Suppressor macrophage treated with lipopolysaccharide for 1 hour (primary cell): ENCODE data around the gene KLHL29.
"Not testable (repeated sequence)": the region's sequence is repeated elsewhere in the genome, so short reads cannot be mapped to it uniquely, and the experiment has no call there.

ENCODE experiments used
- DNase-seq, 3 donors: peaks; one replicate each; pipeline ENCODE4 v3.0.0-alpha.2; 2020 to 2022

The KLHL29 gene

GRCh38 chr2:23373666-23374065, 11.3 kb upstream of the KLHL29 start:
- DNase-seq = no peak

DNA sequence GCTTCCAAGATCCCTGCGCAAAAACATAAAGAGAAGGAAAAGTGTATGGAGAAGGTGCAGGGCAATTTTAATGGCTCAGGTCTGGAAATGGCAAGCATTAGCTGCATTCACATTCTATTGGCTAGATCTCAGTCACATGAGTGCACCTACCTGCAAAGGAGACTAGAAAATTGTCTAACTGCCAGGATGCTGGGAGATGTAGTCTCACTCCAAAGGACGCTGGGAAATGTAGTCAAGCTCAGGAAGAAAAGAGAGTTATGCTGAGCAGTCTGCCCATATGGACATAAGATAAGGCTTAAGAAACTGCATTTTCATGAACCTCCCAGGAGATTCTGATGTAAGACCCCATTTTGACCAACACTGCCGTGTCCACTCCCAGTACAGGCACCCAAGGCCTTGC, 9.5 kb upstream of the KLHL29 start:
- no peak for DNase-seq

GRCh38 chr2:23376075-23376474, 8.9 kb upstream of the KLHL29 start:
- no peak for DNase-seq

DNA sequence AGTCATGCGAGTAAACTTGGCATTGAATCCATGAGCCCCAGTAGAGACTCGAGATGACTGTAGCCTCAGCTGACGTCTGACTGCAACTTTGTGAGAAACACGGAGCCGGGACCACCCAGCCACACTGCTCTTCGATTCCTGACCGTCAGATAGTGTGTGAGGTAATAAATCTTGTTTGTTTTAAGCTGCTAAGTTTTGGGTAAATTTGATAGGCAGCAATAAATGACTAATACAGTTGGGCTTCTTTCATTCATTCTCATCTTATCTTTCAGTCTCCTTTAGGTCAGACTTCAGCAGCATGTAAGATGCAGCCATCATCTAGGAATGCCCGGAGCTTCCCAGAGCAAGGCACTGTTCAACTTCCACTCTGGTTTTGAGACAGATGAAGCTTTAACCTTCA, 8.0 kb upstream of the KLHL29 start:
- no peak for DNase-seq

- DNase-seq = no peak
Observed at GRCh38 chr2:23377771-23378170, 7.2 kb upstream of the KLHL29 start.

DNA sequence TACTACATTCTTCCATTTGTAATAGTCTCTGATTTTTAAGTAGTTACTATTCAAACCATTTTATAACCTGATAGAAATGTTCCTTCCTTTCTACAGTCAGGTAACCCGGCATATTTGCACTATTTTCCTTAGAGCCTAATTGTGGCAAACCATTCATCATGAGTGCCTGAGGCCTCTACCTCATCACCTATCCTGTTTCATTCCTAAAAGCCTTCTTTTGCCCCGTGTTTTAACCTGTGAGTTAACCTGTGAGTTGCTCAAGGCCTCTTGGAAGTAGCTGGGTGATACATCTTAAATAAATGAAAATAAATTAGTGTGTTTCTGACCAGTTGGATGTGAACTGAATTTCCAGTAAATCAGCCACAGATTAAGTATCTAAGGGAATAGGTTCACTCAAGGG, 6.5 kb upstream of the KLHL29 start:
- no peak for DNase-seq

DNA sequence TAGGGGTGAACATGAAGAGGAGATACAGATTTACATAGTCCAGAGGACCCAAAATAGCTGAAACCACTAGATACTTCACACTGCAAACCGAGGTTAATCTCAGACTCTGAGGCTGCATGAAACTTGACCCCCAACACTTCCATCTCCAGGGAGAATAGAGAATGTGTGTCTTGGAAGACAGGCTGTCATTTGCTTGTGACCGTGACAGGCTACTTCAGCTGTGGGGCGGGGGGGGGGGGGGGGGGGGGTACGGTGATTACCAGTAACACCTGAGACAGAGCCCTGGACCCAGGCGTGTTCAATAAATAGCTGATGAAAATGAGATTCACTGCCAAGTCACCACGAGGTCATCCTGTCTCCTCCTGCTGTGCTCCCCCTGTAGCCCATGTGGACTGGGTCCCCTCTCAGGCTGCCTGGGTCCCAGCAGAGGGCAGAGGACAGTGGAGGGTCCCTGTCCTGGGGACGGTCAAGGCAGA, 5.7 kb upstream of the KLHL29 start:
- no peak for DNase-seq

DNA sequence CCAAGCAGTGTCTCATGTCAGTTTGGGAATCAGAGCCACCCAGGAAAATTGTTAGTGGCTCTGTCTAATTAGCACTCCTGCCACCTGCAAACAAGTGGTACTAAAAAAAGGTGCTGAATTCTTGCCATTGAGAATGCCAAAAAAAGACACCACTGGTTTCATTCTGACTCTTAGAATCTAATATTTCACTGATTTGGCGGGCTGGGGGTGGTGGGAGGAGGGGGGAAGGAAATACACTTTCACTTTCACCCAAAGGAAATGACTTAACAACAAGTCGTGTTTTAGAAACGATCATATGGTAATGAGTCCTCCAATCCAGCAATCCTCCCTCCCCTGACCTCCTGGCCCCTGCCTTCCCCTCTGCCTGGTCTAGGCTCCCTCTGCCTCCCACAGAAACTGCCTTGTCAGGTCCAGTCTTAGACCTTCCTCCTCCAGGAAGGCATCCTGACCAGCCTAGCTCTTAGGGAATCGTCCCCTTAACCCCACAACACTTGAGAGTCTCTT, 4.4 kb upstream of the KLHL29 start:
- DNase-seq = peak; percentile 42 to 47 (median 46)

- peak; percentile 53 to 62 (median 56) for DNase-seq
Observed at GRCh38 chr2:23381084-23381483, 3.9 kb upstream of the KLHL29 start.

GRCh38 chr2:23381485-23381884, 3.5 kb upstream of the KLHL29 start:
- DNase-seq = no peak

DNA sequence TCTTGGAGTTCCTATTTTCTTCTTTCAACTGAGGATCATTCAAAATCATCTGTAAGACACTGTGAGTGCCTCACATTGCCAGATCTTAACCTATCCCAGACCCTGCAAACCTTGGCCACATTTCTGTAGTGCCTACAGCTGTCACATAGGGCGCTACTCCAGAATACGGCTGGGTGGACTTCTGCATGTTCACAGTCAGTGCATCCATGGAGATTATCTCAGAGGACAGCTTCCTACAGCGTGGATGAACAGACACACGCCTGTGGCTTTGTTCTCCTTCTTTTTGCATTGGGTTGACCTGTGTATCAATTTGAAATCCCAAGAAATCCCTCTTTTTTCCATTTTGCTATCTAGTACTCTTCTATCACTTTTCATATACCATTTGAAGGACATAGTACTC, 1.9 kb upstream of the KLHL29 start:
- DNase-seq = no peak

DNA sequence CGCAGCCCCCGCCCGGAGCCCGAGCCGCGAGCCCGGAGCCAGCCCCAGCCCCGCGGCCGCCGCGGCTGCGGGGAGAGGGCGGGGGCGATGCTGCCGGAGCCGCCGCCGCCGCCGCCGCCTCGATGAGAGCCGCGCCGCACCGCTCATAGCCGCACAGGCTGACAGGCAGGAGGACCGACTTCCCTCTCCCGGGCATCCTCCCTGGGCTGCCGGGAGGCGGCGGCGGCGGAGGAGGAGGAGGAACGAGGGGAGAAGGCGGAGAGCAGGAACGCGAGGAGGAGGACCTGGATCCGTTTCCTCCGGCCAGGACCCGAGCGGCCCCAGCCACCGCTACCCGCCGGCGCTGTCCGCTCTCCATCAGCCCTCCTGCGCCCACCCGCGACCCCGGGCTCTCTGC, 370 bp downstream of the KLHL29 start:
- peak; percentile 39 to 70 (median 56) for DNase-seq

DNA sequence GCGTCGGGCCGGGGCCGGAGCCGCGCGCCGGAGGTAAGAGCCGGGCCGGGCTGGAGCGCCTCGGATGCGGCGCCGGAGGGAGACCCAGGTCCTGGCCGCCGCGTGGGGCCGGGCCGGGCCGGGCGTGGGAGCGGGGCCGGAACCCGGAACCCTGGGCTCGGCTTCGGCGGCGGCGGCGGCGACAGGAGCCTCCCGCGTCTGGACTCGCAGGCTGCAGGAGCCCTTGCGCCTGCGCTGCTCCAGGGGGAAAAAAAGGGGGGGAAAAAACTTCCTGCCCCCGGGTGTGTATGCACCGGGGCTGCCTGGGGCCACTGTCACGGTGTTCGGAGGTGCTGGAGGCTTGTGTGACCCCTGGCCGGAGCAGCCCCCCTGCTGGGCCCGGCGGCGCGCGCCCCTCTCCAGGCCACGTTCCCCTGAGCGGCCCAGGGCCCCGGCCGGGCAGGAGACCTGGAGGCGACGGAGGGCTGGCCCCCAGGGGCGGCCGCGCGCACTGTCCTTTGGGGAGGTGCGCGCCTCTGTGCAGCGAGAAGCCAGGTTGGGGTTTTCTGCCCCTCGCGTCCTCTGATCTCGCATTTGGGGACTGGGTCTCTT, 864 bp downstream of the KLHL29 start:
- DNase-seq = no peak

- peak in 1 of 3 donors; percentile 20 for DNase-seq
Observed at GRCh38 chr2:23386339-23387220, 1.6 kb downstream of the KLHL29 start.

- DNase-seq = peak in 1 of 3 donors; percentile 13
Observed at GRCh38 chr2:23387221-23387550, 2.2 kb downstream of the KLHL29 start.

- no peak for DNase-seq
Observed at GRCh38 chr2:23387845-23388244, 2.9 kb downstream of the KLHL29 start.

- DNase-seq = no peak
Observed at GRCh38 chr2:23388294-23388693, 3.3 kb downstream of the KLHL29 start.

DNA sequence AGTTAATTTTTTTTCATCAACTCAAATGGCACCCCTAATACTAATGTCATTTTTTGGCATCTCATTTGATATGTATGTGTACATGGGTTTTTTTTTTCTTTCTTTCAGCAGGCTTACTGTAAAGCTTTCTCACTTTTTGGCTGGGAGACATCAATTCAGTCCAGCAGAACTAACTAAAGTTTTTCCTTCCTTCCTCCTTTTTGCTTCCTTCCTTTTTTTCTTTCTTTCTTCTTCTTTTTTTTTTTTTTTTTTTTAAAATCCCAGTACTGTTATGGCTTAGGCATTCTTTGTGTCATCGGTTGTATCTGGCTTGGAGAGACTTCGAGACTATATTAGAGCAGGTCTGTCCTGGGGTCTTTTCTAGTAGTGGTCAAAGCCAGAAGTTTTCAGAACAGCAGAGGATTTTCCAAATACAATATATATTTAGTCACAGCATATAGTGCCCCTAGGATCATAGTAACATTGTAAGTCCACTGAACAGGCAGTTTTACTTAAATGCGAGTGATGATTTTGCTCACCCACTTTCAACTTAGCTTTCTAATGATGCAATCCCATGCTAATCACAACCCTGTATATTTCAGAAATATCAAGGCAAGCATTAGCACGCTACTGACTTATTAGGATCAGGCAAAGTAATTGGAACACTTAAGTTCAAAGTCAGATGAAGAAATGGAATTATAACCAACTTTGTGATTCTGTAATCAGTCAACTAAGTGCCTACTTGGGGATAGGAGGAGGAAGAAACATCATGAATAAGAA, 4.0 kb downstream of the KLHL29 start:
- no peak for DNase-seq

- peak; percentile 28 to 33 (median 32) for DNase-seq
Observed at GRCh38 chr2:23390152-23390551, 5.2 kb downstream of the KLHL29 start.

- not testable (repeated sequence) for DNase-seq
Observed at GRCh38 chr2:23391237-23391736, 6.3 kb downstream of the KLHL29 start.

DNA sequence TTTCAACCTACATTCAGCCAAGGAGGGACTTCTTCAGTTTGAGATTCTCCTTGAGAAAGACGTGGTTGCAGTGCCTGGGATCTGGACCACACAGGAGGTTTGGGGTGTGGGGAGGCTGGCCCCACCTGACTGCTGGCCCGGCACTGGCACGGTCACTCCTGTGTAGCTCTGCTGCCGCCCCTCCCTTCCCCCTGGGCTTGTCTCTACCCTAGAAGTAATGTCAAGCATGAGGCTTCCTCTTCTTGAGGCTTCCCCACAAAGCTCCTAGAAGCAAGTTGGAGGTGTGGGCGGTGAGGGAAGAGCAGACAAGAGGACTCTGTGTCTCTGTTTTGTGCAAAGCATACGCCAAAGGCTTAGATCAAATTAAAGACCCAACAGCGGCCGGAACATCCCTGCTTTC, 8.7 kb downstream of the KLHL29 start:
- DNase-seq = peak; percentile 30 to 61 (median 46)

- no peak for DNase-seq
Observed at GRCh38 chr2:23394700-23395099, 9.7 kb downstream of the KLHL29 start.

DNA sequence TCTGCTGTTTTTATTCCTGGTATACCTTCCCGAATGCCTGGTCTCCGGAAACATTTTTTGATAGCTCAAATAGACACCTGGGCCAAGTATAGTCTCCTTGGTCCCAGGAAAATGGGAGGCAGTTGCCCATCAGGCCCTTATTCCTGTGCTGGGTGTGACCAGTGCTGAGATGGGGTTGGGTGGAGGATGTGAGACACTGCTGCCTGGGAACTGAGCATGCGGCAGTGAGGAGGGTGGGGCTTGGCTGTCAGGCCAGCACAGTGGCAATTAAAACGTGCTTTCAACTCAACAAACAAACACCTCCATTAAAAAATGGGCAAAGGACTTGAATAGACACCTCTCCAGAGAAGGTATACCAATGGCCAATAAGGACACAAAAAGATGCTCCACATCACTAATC, 12.5 kb downstream of the KLHL29 start:
- no peak for DNase-seq
